ENCODE data around the gene CFAP43. TPM values are rescaled to one million over a fixed set of nuclear protein-coding genes. Genes with fewer than 3 reads are reported as not detected.
A peak's percentile ranks its signal among the peaks of the same experiment; 100 is the strongest.

Gene CFAP43
- total and polyA plus RNA-seq, 9 of the 15 experiments (the other 6 are each of a cell fraction or from before 2014, with no cell fraction given): 0.07 to 0.86 (median 0.11) TPM; not detected in 1

- TF ChIP-seq TSHZ1 (CRISPR knock-in tag; IDR thresholded peaks at IDR 0.05) (no peak), ZNF175 (CRISPR knock-in tag; IDR thresholded peaks at IDR 0.05; ENCODE audit: low read depth) (no peak), ZNF407 (IDR thresholded peaks at IDR 0.05; ENCODE audit: low read depth) (no peak), TARDBP (IDR thresholded peaks at IDR 0.05) (no peak), HES1 (IDR thresholded peaks at IDR 0.05; ENCODE audit: low read depth) (no peak), ZHX1 (conservative IDR thresholded peaks at IDR 0.05; ENCODE audit: low read length) (no peak), ZNF696 (CRISPR knock-in tag; conservative IDR thresholded peaks at IDR 0.05) (no peak), YY1 (IDR thresholded peaks at IDR 0.05; ENCODE audit: borderline replicate concordance in 1 of 3, control insufficient read depth in 1 of 3, extremely low read depth in 1 of 3, insufficient read depth in 3 of 3, insufficient read length in 1 of 3, insufficient replicate concordance in 2 of 3, low read depth in 1 of 3, low read length in 2 of 3) (peak; percentile 44 to 86 (median 70)), HDAC8 (tag; IDR thresholded peaks at IDR 0.05) (no peak), SRSF9 (IDR thresholded peaks at IDR 0.05; ENCODE audit: borderline replicate concordance, low read depth, low read length) (no peak)
These were observed 110.5 kb downstream of the CFAP43 start, which contains the start of gene SFR1 (continued) for GRCh38 chr10:104121485-104122224.
